GM21423 (cell line): ENCODE measurements around the gene MLLT3.

Experiments used
- ATAC-seq: cut with Tn5 transposase; IDR thresholded peaks from one replicate; pipeline ENCODE4 v1.9.1; 2021; ENCODE audit warnings: mild to moderate bottlenecking, moderate library complexity; ENCODE audit not compliant: unreplicated experiment

Gene MLLT3

GRCh38 chr9:20561531-20561930 is 60.8 kb downstream of the MLLT3 start:
- no peak for ATAC-seq

GRCh38 chr9:20559231-20559890 is 62.9 kb downstream of the MLLT3 start:
- no peak for ATAC-seq

GRCh38 chr9:20558566-20559016 is 63.7 kb downstream of the MLLT3 start:
- no peak for ATAC-seq

GRCh38 chr9:20557890-20558565 is 64.3 kb downstream of the MLLT3 start:
- ATAC-seq, result no peak

- ATAC-seq, result no peak
Observed at GRCh38 chr9:20557285-20557684, 65.0 kb downstream of the MLLT3 start.

- peak; percentile 26 for ATAC-seq
Observed at GRCh38 chr9:20553558-20554149, 68.6 kb downstream of the MLLT3 start.

GRCh38 chr9:20552874-20553557 is 69.3 kb downstream of the MLLT3 start:
- peak; percentile 47 for ATAC-seq

GRCh38 chr9:20551835-20552234 is 70.5 kb downstream of the MLLT3 start:
- peak; percentile 58 for ATAC-seq

GRCh38 chr9:20551236-20551635 is 71.1 kb downstream of the MLLT3 start:
- ATAC-seq, result no peak

GRCh38 chr9:20550326-20550725 is 72.0 kb downstream of the MLLT3 start:
- ATAC-seq, result no peak

- ATAC-seq, result no peak
Observed at GRCh38 chr9:20549053-20549452, 73.2 kb downstream of the MLLT3 start.

- no peak for ATAC-seq
Observed at GRCh38 chr9:20545023-20545622, 77.2 kb downstream of the MLLT3 start.

GRCh38 chr9:20540169-20540863 is 82.0 kb downstream of the MLLT3 start:
- ATAC-seq, result no peak

GRCh38 chr9:20538956-20539355 is 83.3 kb downstream of the MLLT3 start:
- no peak for ATAC-seq

- ATAC-seq, result no peak
Observed at GRCh38 chr9:20538092-20538491, 84.2 kb downstream of the MLLT3 start.

GRCh38 chr9:20537294-20537693 is 85.0 kb downstream of the MLLT3 start:
- ATAC-seq, result no peak

GRCh38 chr9:20532584-20532983 is 89.7 kb downstream of the MLLT3 start:
- no peak for ATAC-seq

GRCh38 chr9:20529837-20530236 is 92.5 kb downstream of the MLLT3 start:
- ATAC-seq, result no peak

GRCh38 chr9:20528253-20528652 is 94.0 kb downstream of the MLLT3 start:
- ATAC-seq, result no peak

GRCh38 chr9:20526500-20527319 is 95.6 kb downstream of the MLLT3 start:
- peak; percentile 82 for ATAC-seq
